NB4 (cell line): ENCODE results near the gene GAB2.

Experiments
- MAX ChIP-seq: IDR thresholded peaks from 2 replicates; pipeline ENCODE4 v1.6.1; 2011; ENCODE audit warnings: low read depth, low read length
- POLR2A ChIP-seq: IDR thresholded peaks from 2 replicates; pipeline ENCODE4 v1.6.1; 2011; ENCODE audit warnings: mild to moderate bottlenecking; ENCODE audit not compliant: insufficient read length; ENCODE audit errors: extremely low read depth
- TF ChIP-seq, protein P1 (sequence below): IDR thresholded peaks from one replicate; pipeline ENCODE4 v1.5.1; 2012; ENCODE audit warnings: low read depth, low read length

- TF ChIP-seq, protein P1, sequence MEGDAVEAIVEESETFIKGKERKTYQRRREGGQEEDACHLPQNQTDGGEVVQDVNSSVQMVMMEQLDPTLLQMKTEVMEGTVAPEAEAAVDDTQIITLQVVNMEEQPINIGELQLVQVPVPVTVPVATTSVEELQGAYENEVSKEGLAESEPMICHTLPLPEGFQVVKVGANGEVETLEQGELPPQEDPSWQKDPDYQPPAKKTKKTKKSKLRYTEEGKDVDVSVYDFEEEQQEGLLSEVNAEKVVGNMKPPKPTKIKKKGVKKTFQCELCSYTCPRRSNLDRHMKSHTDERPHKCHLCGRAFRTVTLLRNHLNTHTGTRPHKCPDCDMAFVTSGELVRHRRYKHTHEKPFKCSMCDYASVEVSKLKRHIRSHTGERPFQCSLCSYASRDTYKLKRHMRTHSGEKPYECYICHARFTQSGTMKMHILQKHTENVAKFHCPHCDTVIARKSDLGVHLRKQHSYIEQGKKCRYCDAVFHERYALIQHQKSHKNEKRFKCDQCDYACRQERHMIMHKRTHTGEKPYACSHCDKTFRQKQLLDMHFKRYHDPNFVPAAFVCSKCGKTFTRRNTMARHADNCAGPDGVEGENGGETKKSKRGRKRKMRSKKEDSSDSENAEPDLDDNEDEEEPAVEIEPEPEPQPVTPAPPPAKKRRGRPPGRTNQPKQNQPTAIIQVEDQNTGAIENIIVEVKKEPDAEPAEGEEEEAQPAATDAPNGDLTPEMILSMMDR = no peak
- TF ChIP-seq POLR2A (no peak), MAX (no peak)
Observed at GRCh38 chr11:78295347-78295746, 122.3 kb downstream of the GAB2 start.
